ENCODE results near the gene BMPR1A. TPM values are rescaled to one million over a fixed set of nuclear protein-coding genes. Genes with fewer than 3 reads are reported as not detected.

The BMPR1A gene
- total RNA-seq, 1 donor from 2014 or later: 32.6 TPM

DNA sequence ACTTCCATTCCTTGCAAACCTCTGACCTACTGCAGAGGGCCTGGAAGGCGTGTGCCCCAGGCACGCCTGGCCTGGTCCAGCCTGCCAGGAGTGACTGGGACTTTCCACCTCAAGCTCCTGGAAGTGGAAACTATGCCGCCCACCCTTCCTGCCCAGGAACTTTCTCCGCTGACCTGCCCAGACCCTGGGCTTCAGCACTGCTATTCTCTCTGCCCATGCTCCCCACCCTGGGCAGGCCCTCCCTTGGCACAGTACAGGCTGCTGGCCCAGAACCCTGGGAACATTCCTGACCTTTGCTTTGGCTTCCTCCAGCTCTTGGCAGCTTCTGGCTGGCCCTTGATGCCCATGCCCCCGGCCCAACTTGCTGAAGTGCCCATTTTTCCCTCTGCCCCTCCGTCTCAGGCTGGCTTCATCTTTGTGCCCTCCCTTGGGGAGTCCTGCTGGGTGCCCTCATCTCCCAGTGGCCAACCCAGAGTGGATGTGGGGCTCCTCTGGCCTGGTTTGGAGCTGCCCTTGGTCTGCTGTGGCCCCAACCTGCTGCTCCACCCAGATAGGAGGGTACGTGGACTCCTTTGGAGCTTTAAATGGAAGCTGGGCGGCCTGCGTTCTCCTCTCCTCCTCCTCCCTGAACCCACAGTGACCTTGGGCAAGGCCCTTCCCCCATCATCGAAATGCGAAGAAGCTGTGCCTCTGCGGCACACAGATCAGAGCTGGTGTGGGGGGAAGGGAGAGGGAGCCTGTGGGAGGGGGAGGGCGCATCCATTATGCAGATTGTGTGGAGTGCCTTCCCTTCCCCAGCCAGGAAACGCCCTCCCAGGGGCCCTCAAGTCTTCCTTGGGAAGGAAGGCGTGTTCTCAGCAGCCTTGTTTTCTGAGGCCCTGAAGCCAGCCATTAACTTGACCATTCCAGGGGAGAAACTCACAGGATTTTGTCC is 197.6 kb downstream of the BMPR1A start:
- H3K4me3 ChIP-seq (ENCODE audit: low read depth, low read length): no peak overlapping the region
- DNase-seq (ENCODE audit: low read depth): no peak
- H3K27me3 ChIP-seq (ENCODE audit: control insufficient read depth, insufficient read depth, low read length): no peaks in the 10 kb centered on the region
- TF ChIP-seq, protein P1, sequence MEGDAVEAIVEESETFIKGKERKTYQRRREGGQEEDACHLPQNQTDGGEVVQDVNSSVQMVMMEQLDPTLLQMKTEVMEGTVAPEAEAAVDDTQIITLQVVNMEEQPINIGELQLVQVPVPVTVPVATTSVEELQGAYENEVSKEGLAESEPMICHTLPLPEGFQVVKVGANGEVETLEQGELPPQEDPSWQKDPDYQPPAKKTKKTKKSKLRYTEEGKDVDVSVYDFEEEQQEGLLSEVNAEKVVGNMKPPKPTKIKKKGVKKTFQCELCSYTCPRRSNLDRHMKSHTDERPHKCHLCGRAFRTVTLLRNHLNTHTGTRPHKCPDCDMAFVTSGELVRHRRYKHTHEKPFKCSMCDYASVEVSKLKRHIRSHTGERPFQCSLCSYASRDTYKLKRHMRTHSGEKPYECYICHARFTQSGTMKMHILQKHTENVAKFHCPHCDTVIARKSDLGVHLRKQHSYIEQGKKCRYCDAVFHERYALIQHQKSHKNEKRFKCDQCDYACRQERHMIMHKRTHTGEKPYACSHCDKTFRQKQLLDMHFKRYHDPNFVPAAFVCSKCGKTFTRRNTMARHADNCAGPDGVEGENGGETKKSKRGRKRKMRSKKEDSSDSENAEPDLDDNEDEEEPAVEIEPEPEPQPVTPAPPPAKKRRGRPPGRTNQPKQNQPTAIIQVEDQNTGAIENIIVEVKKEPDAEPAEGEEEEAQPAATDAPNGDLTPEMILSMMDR (IDR thresholded peaks at IDR 0.05; ENCODE audit: insufficient read depth, low read length, severe bottlenecking): no peak
- no peak for FAIRE-seq
- no peaks in the 10 kb centered on the region for H3K36me3 ChIP-seq (ENCODE audit: control insufficient read depth, insufficient read depth, low read length)

DNA sequence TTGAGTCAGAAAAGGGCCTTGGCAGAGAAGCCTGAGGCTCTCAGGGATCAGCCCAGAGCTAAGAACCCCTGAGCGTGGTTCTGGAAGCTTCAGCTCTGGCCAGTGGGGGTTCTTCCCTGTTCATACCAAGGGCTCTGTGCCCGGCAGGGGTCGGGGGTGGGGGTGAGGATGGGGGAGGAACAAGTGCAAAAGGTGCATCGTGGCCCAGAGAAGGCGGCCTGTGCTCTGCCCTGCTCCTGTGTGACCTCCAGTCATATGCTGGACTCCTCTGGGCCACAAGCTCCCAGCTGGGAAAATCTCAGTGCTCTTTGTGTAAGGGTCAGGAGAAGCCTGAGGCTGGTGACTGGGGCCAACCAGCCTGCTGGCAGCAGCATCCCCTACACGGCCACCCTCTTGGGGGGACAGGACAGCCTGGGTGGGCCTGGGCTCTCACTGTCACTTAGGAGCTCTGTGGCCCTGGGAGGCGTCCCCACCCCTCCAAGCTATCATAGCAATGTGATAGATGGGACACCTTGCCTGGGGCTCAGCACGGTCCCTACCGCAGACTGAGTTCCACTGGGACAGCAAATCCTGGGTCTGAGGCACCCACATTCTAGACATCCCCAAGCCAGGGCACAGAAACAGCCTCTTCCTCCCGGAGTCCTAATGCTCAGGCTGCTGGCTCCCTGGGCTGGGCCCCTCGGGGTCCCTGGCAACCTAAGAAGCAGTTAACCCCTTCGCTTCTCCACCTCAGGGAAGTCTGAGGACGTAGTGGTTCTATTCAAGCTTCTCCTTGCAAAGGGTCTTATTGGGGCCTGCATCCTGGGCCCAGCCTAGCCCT is 198.5 kb downstream of the BMPR1A start:
- TF ChIP-seq, protein P1 (IDR thresholded peaks at IDR 0.05; ENCODE audit: insufficient read depth, low read length, severe bottlenecking): no peak
- no peak for DNase-seq (ENCODE audit: low read depth)
- H3K4me3 ChIP-seq (ENCODE audit: low read depth, low read length): no peak overlapping the region
- H3K27me3 ChIP-seq (ENCODE audit: control insufficient read depth, insufficient read depth, low read length): no peaks in the 10 kb centered on the region
- FAIRE-seq: no peak
- H3K36me3 ChIP-seq (ENCODE audit: control insufficient read depth, insufficient read depth, low read length): no peaks in the 10 kb centered on the region

DNA sequence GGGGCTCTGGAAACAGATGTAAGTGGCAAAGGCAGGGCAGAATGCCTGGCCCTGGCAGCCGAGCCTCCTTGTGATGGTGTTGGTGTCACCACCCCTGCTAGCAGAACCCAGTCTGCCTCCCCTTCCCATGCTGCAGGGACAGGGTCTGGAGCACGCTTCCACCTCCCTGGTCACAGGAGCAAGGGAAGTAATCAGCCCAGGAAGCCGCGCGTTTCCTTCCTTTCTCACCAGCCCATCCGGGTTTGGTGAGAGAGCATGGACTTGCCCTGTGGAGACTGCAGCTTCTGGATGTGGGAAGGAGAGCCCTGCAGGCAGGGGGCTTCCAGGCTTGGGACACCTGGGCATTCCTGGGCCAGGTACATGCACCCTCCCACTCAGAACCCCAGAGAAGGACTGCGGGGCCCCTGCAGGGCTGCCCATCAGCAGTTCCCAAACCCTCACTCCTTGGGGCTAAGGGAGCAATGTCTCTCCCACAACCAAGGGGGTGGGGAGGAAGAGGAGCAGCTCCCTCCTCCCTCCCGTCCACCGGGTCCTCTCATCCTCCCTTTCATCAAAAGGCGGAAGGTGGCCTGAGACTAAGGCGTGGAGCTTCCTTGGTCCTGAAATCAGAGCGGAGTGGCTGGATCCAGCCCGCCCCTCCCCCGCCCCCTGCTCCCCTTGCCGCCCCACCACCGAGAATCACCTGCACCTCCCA is 199.2 kb downstream of the BMPR1A start:
- DNase-seq (ENCODE audit: low read depth): no peak
- no peak for FAIRE-seq
- no peaks in the 10 kb centered on the region for H3K27me3 ChIP-seq (ENCODE audit: control insufficient read depth, insufficient read depth, low read length)
- TF ChIP-seq, protein P1 (IDR thresholded peaks at IDR 0.05; ENCODE audit: insufficient read depth, low read length, severe bottlenecking): no peak
- H3K36me3 ChIP-seq (ENCODE audit: control insufficient read depth, insufficient read depth, low read length): no peaks in the 10 kb centered on the region
- no peak overlapping the region for H3K4me3 ChIP-seq (ENCODE audit: low read depth, low read length)

DNA sequence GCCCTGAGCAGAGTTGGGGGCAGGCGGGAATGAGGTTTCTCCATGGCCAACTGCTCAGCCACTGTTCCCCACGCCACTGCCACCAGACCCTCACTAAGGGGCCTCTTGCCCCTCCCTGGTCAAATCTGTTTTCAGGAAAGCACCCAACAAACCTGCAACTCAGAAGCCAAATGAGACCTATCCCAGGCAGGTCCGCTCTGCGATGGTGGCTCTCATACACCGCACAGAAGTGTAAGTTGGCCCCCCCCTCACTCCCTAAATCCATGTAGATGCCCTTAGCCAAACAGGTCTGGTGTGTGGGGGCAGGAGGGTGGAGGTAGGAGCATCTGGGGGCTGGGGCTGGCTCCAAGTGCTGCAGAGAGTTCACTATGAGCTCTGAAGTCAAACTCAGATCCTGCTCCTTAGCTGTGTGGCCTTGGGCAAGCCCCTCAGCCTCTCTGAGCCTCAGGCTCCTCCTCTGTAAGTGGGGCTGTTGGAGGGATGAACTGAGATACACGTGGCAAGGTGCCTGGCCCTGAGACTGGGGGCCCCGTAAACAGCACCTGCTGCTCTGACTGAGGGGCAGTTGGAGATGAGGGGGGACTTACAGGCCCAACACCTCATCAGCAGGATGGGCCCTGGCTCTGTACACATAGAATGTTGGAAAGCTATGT is 199.9 kb downstream of the BMPR1A start:
- FAIRE-seq: no peak
- no peak overlapping the region for H3K4me3 ChIP-seq (ENCODE audit: low read depth, low read length)
- no peaks in the 10 kb centered on the region for H3K36me3 ChIP-seq (ENCODE audit: control insufficient read depth, insufficient read depth, low read length)
- TF ChIP-seq, protein P1 (IDR thresholded peaks at IDR 0.05; ENCODE audit: insufficient read depth, low read length, severe bottlenecking): no peak
- DNase-seq (ENCODE audit: low read depth): no peak
- H3K27me3 ChIP-seq (ENCODE audit: control insufficient read depth, insufficient read depth, low read length): no peaks in the 10 kb centered on the region

DNA sequence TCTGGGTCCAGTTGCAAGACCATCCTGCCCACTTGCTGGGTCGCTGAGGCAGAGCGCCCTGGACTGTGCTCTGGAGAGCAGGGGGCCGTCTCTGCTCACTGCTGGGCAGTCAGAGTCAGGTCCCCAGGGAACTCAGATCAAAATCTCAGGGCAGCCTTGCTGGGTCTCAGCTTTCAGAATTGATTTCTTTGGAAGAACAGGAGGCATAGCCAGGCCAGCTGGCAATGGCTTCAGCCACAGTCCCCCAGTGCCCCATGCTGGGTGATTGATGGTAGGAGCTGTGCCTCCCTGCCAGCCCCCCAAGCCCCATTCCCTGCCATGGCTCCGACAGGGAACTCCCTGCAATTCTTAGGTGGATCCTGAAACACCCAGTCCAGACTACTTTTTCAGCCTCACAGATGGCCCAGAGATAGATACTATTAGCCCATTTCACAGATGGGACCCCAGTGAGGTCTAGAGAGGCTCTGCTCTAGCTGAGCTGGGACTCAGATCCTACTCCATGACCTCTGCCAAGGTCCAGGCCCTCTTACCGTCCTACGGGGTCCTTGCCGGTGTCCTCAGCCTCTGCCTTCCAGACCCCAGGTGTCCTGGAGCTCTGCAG is 200.5 kb downstream of the BMPR1A start:
- no peaks in the 10 kb centered on the region for H3K27me3 ChIP-seq (ENCODE audit: control insufficient read depth, insufficient read depth, low read length)
- no peaks in the 10 kb centered on the region for H3K36me3 ChIP-seq (ENCODE audit: control insufficient read depth, insufficient read depth, low read length)
- no peak for DNase-seq (ENCODE audit: low read depth)
- no peak overlapping the region for H3K4me3 ChIP-seq (ENCODE audit: low read depth, low read length)
- TF ChIP-seq, protein P1 (IDR thresholded peaks at IDR 0.05; ENCODE audit: insufficient read depth, low read length, severe bottlenecking): no peak
- FAIRE-seq: no peak
